ENCODE results near the gene ANKS1B. TPM values are rescaled to one million over a fixed set of nuclear protein-coding genes. Genes with fewer than 3 reads are reported as not detected.

ANKS1B gene
- total and polyA plus RNA-seq, 2 experiments from 2014 or later = 1.8 to 1.9 TPM

GRCh38 chr12:98823012-98823411, 1161.7 kb downstream of the ANKS1B start:
- H3K4me1 ChIP-seq (ENCODE audit: low read depth) = peaks cover 6% of the 10 kb centered on the region
- no peaks in the 10 kb centered on the region for H3K27me3 ChIP-seq
- no peak for TF ChIP-seq CTCF (IDR thresholded peaks at IDR 0.05; ENCODE audit: low read depth, low read length)
- no peak overlapping the region for H3K4me3 ChIP-seq
- no peaks in the 10 kb centered on the region for H3K9me3 ChIP-seq (ENCODE audit: low read depth)
- no peak overlapping the region for H3K27ac ChIP-seq
- no peak for DNase-seq (ENCODE audit: low read depth in 1 of 2, low spot score in 1 of 2)
- no peaks in the 10 kb centered on the region for H3K36me3 ChIP-seq

- H3K4me1 ChIP-seq (ENCODE audit: low read depth) = peaks cover 6% of the 10 kb centered on the region
- H3K36me3 ChIP-seq = no peaks in the 10 kb centered on the region
- no peak for DNase-seq (ENCODE audit: low read depth in 1 of 2, low spot score in 1 of 2)
- H3K27me3 ChIP-seq = no peaks in the 10 kb centered on the region
- H3K27ac ChIP-seq = no peak overlapping the region
- no peaks in the 10 kb centered on the region for H3K9me3 ChIP-seq (ENCODE audit: low read depth)
- no peak for TF ChIP-seq CTCF (IDR thresholded peaks at IDR 0.05; ENCODE audit: low read depth, low read length)
- no peak overlapping the region for H3K4me3 ChIP-seq
Observed at GRCh38 chr12:98821866-98822265, 1162.9 kb downstream of the ANKS1B start.

GRCh38 chr12:98821232-98821631, 1163.5 kb downstream of the ANKS1B start:
- Histone ChIP-seq H3K27me3 (no peaks in the 10 kb centered on the region), H3K36me3 (no peaks in the 10 kb centered on the region), H3K4me1 (ENCODE audit: low read depth) (peaks cover 6% of the 10 kb centered on the region), H3K27ac (no peak overlapping the region), H3K9me3 (ENCODE audit: low read depth) (no peaks in the 10 kb centered on the region), H3K4me3 (no peak overlapping the region)
- no peak for TF ChIP-seq CTCF (IDR thresholded peaks at IDR 0.05; ENCODE audit: low read depth, low read length)
- no peak for DNase-seq (ENCODE audit: low read depth in 1 of 2, low spot score in 1 of 2)

- DNase-seq (ENCODE audit: low read depth in 1 of 2, low spot score in 1 of 2) = no peak
- TF ChIP-seq CTCF (IDR thresholded peaks at IDR 0.05; ENCODE audit: low read depth, low read length) = no peak
- no peak overlapping the region for H3K4me3 ChIP-seq
- H3K4me1 ChIP-seq (ENCODE audit: low read depth) = peaks cover 6% of the 10 kb centered on the region
- no peaks in the 10 kb centered on the region for H3K9me3 ChIP-seq (ENCODE audit: low read depth)
- no peaks in the 10 kb centered on the region for H3K27me3 ChIP-seq
- H3K36me3 ChIP-seq = no peaks in the 10 kb centered on the region
- H3K27ac ChIP-seq = no peak overlapping the region
Observed at GRCh38 chr12:98819821-98820404, 1164.8 kb downstream of the ANKS1B start.

- no peak overlapping the region for H3K4me3 ChIP-seq
- no peak for TF ChIP-seq CTCF (IDR thresholded peaks at IDR 0.05; ENCODE audit: low read depth, low read length)
- no peaks in the 10 kb centered on the region for H3K9me3 ChIP-seq (ENCODE audit: low read depth)
- DNase-seq (ENCODE audit: low read depth in 1 of 2, low spot score in 1 of 2) = no peak
- no peaks in the 10 kb centered on the region for H3K36me3 ChIP-seq
- H3K27ac ChIP-seq = no peak overlapping the region
- H3K4me1 ChIP-seq (ENCODE audit: low read depth) = peaks cover 6% of the 10 kb centered on the region
- H3K27me3 ChIP-seq = no peaks in the 10 kb centered on the region
Observed at GRCh38 chr12:98819071-98819470, 1165.7 kb downstream of the ANKS1B start.
